GM23338 (cell line): Measurements from ENCODE around the gene DCP1B. TPM values are rescaled to one million over a fixed set of nuclear protein-coding genes. Genes with fewer than 3 reads are reported as not detected.

Experiments used
- ATAC-seq: fragments of 200-7000 bp; cut with Tn5 transposase; 3 replicates; pipeline ENCODE4 v1.9.1; 2020
- DNase-seq: peaks from one replicate; pipeline ENCODE4 v3.0.0-alpha.2; 2015; ENCODE audit warnings: low spot score
- H2AFZ ChIP-seq: fragments of 200-600 bp; sonication (generic); 2 replicates; pipeline ENCODE4 v1.8.0; 2016; ENCODE audit warnings: antibody characterized with exemption, mild to moderate bottlenecking, moderate library complexity
- H3F3A ChIP-seq: fragments of 200-600 bp; sonication (generic); replicated peaks from 2 replicates; pipeline ENCODE4 v1.8.0; 2017; ENCODE audit warnings: antibody characterized with exemption, mixed run types, low read depth
- H3K27ac ChIP-seq: fragments of 200-600 bp; sonication (generic); 2 replicates; pipeline ENCODE4 v1.6.1; 2016; ENCODE audit warnings: low read depth
- H3K27me3 ChIP-seq: fragments of 200-600 bp; sonication (generic); 2 replicates; pipeline ENCODE4 v1.8.0; 2016; ENCODE audit warnings: mild to moderate bottlenecking, mixed run types, moderate library complexity; ENCODE audit not compliant: insufficient read depth
- H3K36me3 ChIP-seq: fragments of 200-600 bp; sonication (generic); 2 replicates; pipeline ENCODE4 v1.8.0; 2016; ENCODE audit warnings: mild to moderate bottlenecking; ENCODE audit not compliant: insufficient read depth
- H3K4me1 ChIP-seq: fragments of 200-600 bp; sonication (generic); 2 replicates; pipeline ENCODE4 v1.8.0; 2016; ENCODE audit warnings: mild to moderate bottlenecking, moderate library complexity; ENCODE audit not compliant: insufficient read depth
- H3K4me2 ChIP-seq: fragments of 200-600 bp; sonication (generic); 2 replicates; pipeline ENCODE4 v1.7.1; 2017; ENCODE audit warnings: mixed run types
- H3K4me3 ChIP-seq: fragments of 200-600 bp; sonication (generic); 2 replicates; pipeline ENCODE4 v1.6.1; 2016; ENCODE audit warnings: mixed run types
- H3K79me2 ChIP-seq: fragments of 200-600 bp; sonication (generic); replicated peaks from 2 replicates; pipeline ENCODE4 v1.8.0; 2017; ENCODE audit warnings: mild to moderate bottlenecking; ENCODE audit not compliant: insufficient read depth
- H3K9me2 ChIP-seq: fragments of 200-600 bp; sonication (generic); 2 replicates; pipeline ENCODE4 v1.8.0; 2017; ENCODE audit not compliant: insufficient read depth
- H4K20me1 ChIP-seq: fragments of 200-600 bp; sonication (generic); replicated peaks from 2 replicates; pipeline ENCODE4 v1.8.0; 2017; ENCODE audit warnings: mild to moderate bottlenecking; ENCODE audit not compliant: insufficient read depth
- H3K27ac Mint-ChIP-seq: 2 replicates; pipeline ENCODE4 v1.8.0; 2020; ENCODE audit warnings: inconsistent platforms, mild to moderate bottlenecking, moderate library complexity, mixed read lengths
- H3K27me3 Mint-ChIP-seq: 3 replicates; pipeline ENCODE4 v1.8.0; 2022; ENCODE audit warnings: low read depth, mild to moderate bottlenecking, moderate library complexity, mixed read lengths, inconsistent platforms; ENCODE audit not compliant: insufficient read depth, poor library complexity
- H3K36me3 Mint-ChIP-seq: 3 replicates; pipeline ENCODE4 v1.8.0; 2021; ENCODE audit warnings: low read depth, mild to moderate bottlenecking, inconsistent platforms, moderate library complexity, mixed read lengths
- H3K4me1 Mint-ChIP-seq: 3 replicates; pipeline ENCODE4 v1.8.0; 2020; ENCODE audit warnings: mild to moderate bottlenecking, inconsistent platforms, mixed read lengths
- H3K4me3 Mint-ChIP-seq: 3 replicates; pipeline ENCODE4 v1.8.0; 2021; ENCODE audit warnings: moderate library complexity, mild to moderate bottlenecking, inconsistent platforms, mixed read lengths
- H3K9me3 Mint-ChIP-seq: 3 replicates; pipeline ENCODE4 v1.8.0; 2020; ENCODE audit warnings: moderate library complexity, mild to moderate bottlenecking, inconsistent platforms, mixed read lengths
- CREB1 ChIP-seq: fragments of 250-450 bp; sonication (Bioruptor Pico); IDR thresholded peaks from 2 replicates; pipeline ENCODE4 v1.5.0; 2020; ENCODE audit warnings: low read depth, mild to moderate bottlenecking, moderate library complexity
- ETS1 ChIP-seq: IDR thresholded peaks from 2 replicates; pipeline ENCODE4 v1.6.1; 2016; ENCODE audit warnings: antibody characterized with exemption
- EZH2 ChIP-seq: fragments of 200-600 bp; sonication (generic); IDR thresholded peaks from one replicate; pipeline ENCODE4 v1.8.0; 2017; ENCODE audit warnings: antibody characterized with exemption, mild to moderate bottlenecking, low read depth; ENCODE audit not compliant: unreplicated experiment
- EZH2phosphoT487 ChIP-seq: fragments of 200-600 bp; sonication (generic); IDR thresholded peaks from one replicate; pipeline ENCODE4 v1.8.1; 2018; ENCODE audit warnings: antibody characterized with exemption; ENCODE audit not compliant: unreplicated experiment
- JUNB ChIP-seq: IDR thresholded peaks from one replicate; pipeline ENCODE4 v1.6.1; 2016; ENCODE audit warnings: antibody characterized with exemption; ENCODE audit not compliant: unreplicated experiment
- POLR2AphosphoS5 ChIP-seq: IDR thresholded peaks from 2 replicates; pipeline ENCODE4 v1.6.1; 2016; ENCODE audit warnings: antibody characterized with exemption, low read depth
- REST ChIP-seq: IDR thresholded peaks from one replicate; pipeline ENCODE4 v1.6.1; 2018; ENCODE audit warnings: antibody characterized with exemption; ENCODE audit not compliant: unreplicated experiment
- STAT1 ChIP-seq: IDR thresholded peaks from one replicate; pipeline ENCODE4 v1.6.1; 2016; ENCODE audit warnings: antibody characterized with exemption; ENCODE audit not compliant: unreplicated experiment
- ZNF331 ChIP-seq: fragments of 250-450 bp; sonication (Bioruptor Pico); IDR thresholded peaks from 2 replicates; pipeline ENCODE4 v1.5.0; 2020; ENCODE audit warnings: low read depth, mild to moderate bottlenecking, moderate library complexity
- ZNF462 ChIP-seq: fragments of 250-450 bp; sonication (Bioruptor Pico); IDR thresholded peaks from 2 replicates; pipeline ENCODE4 v1.5.0; 2020; ENCODE audit warnings: mild to moderate bottlenecking, moderate library complexity
- polyA plus RNA-seq: library from polyadenylated mRNA; unstranded; fragments of >200 nt; fragmentation: Nextera tagmentation; extraction: Ambion mirVana; gene quantifications from 2 replicates; pipeline ENCODE4 v1.2.1, GENCODE V29; 2016
- total RNA-seq: library from RNA; depleted of rRNA; stranded (reverse); fragments of >200 nt; shearing (Covaris generic); gene quantifications from 2 replicates; pipeline ENCODE4 v1.2.3, GENCODE V29; 2014

Gene DCP1B
- total and polyA plus RNA-seq, 2 experiments from 2014 or later = 24.4 to 29.8 TPM

- no peaks in the 10 kb centered on the region; the same call in 1 of the 2 replicates for H4K20me1 ChIP-seq
- no peaks in the 10 kb centered on the region for H3K36me3 Mint-ChIP-seq
- no peaks in the 10 kb centered on the region for H3K79me2 ChIP-seq
- H3K27me3 Mint-ChIP-seq = no peaks in the 10 kb centered on the region
- H3K4me2 ChIP-seq = no peak overlapping the region
- H3K36me3 ChIP-seq = no peaks in the 10 kb centered on the region
- H3K9me2 ChIP-seq = no peaks in the 10 kb centered on the region
- H3K4me1 Mint-ChIP-seq = peaks cover 25% of the 10 kb centered on the region
- TF ChIP-seq ZNF331 (CRISPR knock-in tag) (no peak), EZH2phosphoT487 (no peak), EZH2 (no peak), STAT1 (no peak), ZNF462 (CRISPR knock-in tag) (no peak), POLR2AphosphoS5 (no peak), CREB1 (CRISPR knock-in tag) (no peak), REST (no peak), ETS1 (no peak), JUNB (no peak)
- H3K9me3 Mint-ChIP-seq = no peaks in the 10 kb centered on the region
- ATAC-seq (no peak), DNase-seq (no peak)
- H2AFZ ChIP-seq = no peak overlapping the region
- no peak overlapping the region for H3K4me3 ChIP-seq
- no peaks in the 10 kb centered on the region for H3K27me3 ChIP-seq
- no peaks in the 10 kb centered on the region for H3F3A ChIP-seq
- H3K27ac ChIP-seq = no peak overlapping the region
- 0 out of 2 replicates have a peak overlapping the region, but pooled peaks have one; percentile 12 for H3K27ac Mint-ChIP-seq
- H3K4me3 Mint-ChIP-seq = no peak overlapping the region
- H3K4me1 ChIP-seq = peaks cover 10% of the 10 kb centered on the region; the same call in 1 of the 2 replicates
Measured at GRCh38 chr12:1977109-1977508, 27.1 kb downstream of the DCP1B start.
